NB4 (cell line): Measurements from ENCODE around the gene SAC3D1.

ENCODE experiments used
- DNase-seq: peaks from one replicate; pipeline ENCODE4 v3.0.0; 2010; ENCODE audit warnings: low read depth
- H3K4me3 ChIP-seq: one replicate; pipeline ENCODE4 v1.5.1; 2011; ENCODE audit warnings: mild to moderate bottlenecking, low read depth, low read length, moderate library complexity
- CTCF ChIP-seq: IDR thresholded peaks from one replicate; pipeline ENCODE4 v1.5.1; 2012; ENCODE audit warnings: low read depth, low read length
- MAX ChIP-seq: IDR thresholded peaks from 2 replicates; pipeline ENCODE4 v1.6.1; 2011; ENCODE audit warnings: low read depth, low read length
- MYC ChIP-seq: IDR thresholded peaks from 2 replicates; pipeline ENCODE4 v1.6.1; 2011; ENCODE audit warnings: low read depth, low read length
- POLR2A ChIP-seq: IDR thresholded peaks from 2 replicates; pipeline ENCODE4 v1.6.1; 2011; ENCODE audit warnings: mild to moderate bottlenecking; ENCODE audit not compliant: insufficient read length; ENCODE audit errors: extremely low read depth

SAC3D1 gene

GRCh38 chr11:65072631-65072966 lies 31.6 kb downstream of the SAC3D1 start:
- no peak overlapping the region for H3K4me3 ChIP-seq
- DNase-seq, result no peak

GRCh38 chr11:65077451-65077850 lies 36.4 kb downstream of the SAC3D1 start:
- H3K4me3 ChIP-seq, result no peak overlapping the region
- peak; percentile 51 for DNase-seq
- TF ChIP-seq MAX (no peak), POLR2A (no peak), MYC (no peak), CTCF (no peak)

More at GRCh38 chr11:65072631-65072966, 31.6 kb downstream of the SAC3D1 start:
- TF ChIP-seq CTCF (no peak), MAX (no peak), MYC (no peak), POLR2A (no peak)

GRCh38 chr11:65078151-65078550 lies 37.1 kb downstream of the SAC3D1 start:
- TF ChIP-seq MAX (peak; percentile 72), MYC (peak; percentile 78), POLR2A (no peak), CTCF (peak; percentile 69)
- H3K4me3 ChIP-seq, result peak overlapping the region; percentile 10
- peak; percentile 74 for DNase-seq

GRCh38 chr11:65078786-65079342 lies 37.9 kb downstream of the SAC3D1 start:
- peak overlapping the region; percentile 10 for H3K4me3 ChIP-seq
- TF ChIP-seq MYC, result no peak
- TF ChIP-seq CTCF, result no peak
- TF ChIP-seq POLR2A, result no peak
- no peak for TF ChIP-seq MAX
- DNase-seq, result no peak

- H3K4me3 ChIP-seq, result peak overlapping the region; percentile 96
- TF ChIP-seq CTCF (no peak), MAX (no peak), POLR2A (no peak), MYC (no peak)
- DNase-seq, result no peak
Observed at GRCh38 chr11:65083134-65083833, 42.3 kb downstream of the SAC3D1 start.
